RWPE2 (cell line): ENCODE results near the gene TCF7L2.

Experiments
- ATAC-seq: fragments of 200-7000 bp; cut with Tn5 transposase; 3 replicates; pipeline ENCODE4 v1.9.1; 2021; ENCODE audit warnings: low read depth
- DNase-seq: peaks from one replicate; pipeline ENCODE4 v3.0.0-alpha.2; 2020; ENCODE audit warnings: low spot score
- H3K27ac ChIP-seq: fragments of 450-650 bp; 2 replicates; pipeline ENCODE4 v1.5.1; 2017; ENCODE audit warnings: mild to moderate bottlenecking; ENCODE audit not compliant: poor library complexity, severe bottlenecking
- H3K27me3 ChIP-seq: fragments of 250-450 bp; sonication (Bioruptor Pico); 2 replicates; pipeline ENCODE4 v1.5.1; 2021; ENCODE audit warnings: mild to moderate bottlenecking, moderate library complexity; ENCODE audit not compliant: insufficient read depth, poor library complexity, severe bottlenecking
- H3K36me3 ChIP-seq: fragments of 250-450 bp; sonication (Bioruptor Pico); 2 replicates; pipeline ENCODE4 v1.5.1; 2020; ENCODE audit warnings: low read depth, mild to moderate bottlenecking, moderate library complexity
- H3K4me1 ChIP-seq: fragments of 250-450 bp; sonication (Bioruptor Pico); 2 replicates; pipeline ENCODE4 v1.5.1; 2021; ENCODE audit warnings: mild to moderate bottlenecking, moderate library complexity; ENCODE audit not compliant: insufficient read depth, poor library complexity, severe bottlenecking
- H3K4me3 ChIP-seq: fragments of 250-450 bp; sonication (Bioruptor Pico); 2 replicates; pipeline ENCODE4 v1.5.1; 2021; ENCODE audit warnings: mild to moderate bottlenecking, moderate library complexity; ENCODE audit not compliant: severe bottlenecking
- H3K9me3 ChIP-seq: fragments of 250-450 bp; sonication (Bioruptor Pico); 2 replicates; pipeline ENCODE4 v1.5.1; 2021; ENCODE audit warnings: mild to moderate bottlenecking, moderate library complexity; ENCODE audit not compliant: severe bottlenecking
- TF ChIP-seq, protein P1 (sequence below): fragments of 450-650 bp; IDR thresholded peaks from one replicate; pipeline ENCODE4 v1.5.1; 2017; ENCODE audit warnings: mild to moderate bottlenecking, moderate library complexity; ENCODE audit not compliant: poor library complexity, severe bottlenecking

The TCF7L2 gene

DNA sequence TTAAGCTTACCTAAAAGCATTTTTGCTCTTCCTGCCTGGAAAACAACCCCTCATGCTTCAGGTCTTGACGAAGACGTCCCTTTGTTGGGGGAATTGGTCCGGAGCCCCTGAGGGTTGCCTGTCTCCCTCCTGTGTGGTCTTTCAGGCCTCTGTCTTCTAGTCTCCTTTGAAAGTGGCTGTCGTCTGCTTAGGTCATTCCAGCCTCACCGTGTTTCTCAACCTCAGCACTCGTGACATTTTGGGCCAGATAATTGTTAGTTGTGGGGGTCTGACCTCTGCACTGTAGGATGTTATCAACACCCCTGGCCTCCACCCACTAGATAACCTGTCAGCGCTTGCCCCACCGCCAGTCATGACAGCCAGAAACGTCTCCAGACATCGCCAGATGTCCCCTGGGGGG, 219.1 kb downstream of the TCF7L2 start:
- H3K4me3 ChIP-seq, result no peak overlapping the region
- H3K36me3 ChIP-seq, result peaks cover 26% of the 10 kb centered on the region
- H3K9me3 ChIP-seq, result no peaks in the 10 kb centered on the region
- ATAC-seq, result no peak
- H3K27ac ChIP-seq, result no peak overlapping the region
- no peaks in the 10 kb centered on the region for H3K4me1 ChIP-seq
- no peaks in the 10 kb centered on the region for H3K27me3 ChIP-seq
- no peak for DNase-seq
- TF ChIP-seq, protein P1, sequence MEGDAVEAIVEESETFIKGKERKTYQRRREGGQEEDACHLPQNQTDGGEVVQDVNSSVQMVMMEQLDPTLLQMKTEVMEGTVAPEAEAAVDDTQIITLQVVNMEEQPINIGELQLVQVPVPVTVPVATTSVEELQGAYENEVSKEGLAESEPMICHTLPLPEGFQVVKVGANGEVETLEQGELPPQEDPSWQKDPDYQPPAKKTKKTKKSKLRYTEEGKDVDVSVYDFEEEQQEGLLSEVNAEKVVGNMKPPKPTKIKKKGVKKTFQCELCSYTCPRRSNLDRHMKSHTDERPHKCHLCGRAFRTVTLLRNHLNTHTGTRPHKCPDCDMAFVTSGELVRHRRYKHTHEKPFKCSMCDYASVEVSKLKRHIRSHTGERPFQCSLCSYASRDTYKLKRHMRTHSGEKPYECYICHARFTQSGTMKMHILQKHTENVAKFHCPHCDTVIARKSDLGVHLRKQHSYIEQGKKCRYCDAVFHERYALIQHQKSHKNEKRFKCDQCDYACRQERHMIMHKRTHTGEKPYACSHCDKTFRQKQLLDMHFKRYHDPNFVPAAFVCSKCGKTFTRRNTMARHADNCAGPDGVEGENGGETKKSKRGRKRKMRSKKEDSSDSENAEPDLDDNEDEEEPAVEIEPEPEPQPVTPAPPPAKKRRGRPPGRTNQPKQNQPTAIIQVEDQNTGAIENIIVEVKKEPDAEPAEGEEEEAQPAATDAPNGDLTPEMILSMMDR, result no peak

DNA sequence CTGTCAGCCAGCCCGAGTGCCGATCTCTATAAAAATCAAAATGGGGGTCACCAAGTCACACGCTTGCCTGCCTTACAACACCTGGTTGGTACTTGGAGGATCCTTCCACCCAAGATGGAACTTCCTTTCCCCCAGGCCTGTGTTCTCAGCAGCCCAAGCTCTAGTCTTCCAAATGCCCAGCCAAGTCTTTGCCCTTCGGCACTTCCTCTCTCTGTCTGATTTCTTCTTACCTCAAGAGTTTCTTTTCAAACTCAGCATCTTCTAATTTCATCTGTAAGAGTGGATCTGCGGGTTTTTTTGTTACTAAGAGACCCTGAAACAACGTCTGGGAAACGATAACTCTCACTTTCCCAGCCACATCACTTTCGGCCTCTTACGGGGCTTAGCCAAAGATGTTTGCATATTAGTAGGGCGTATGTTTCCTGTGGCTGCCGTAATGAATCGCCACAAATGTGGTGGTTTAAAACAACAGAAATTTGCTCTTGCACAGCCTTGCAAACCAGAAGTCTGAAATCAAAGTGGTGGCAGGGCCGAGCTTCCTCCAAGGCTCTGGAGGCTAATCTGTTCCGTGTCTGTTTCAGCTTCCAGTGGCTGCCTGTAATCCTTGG, 219.9 kb downstream of the TCF7L2 start:
- H3K27me3 ChIP-seq, result no peaks in the 10 kb centered on the region
- no peaks in the 10 kb centered on the region for H3K9me3 ChIP-seq
- peaks cover 22% of the 10 kb centered on the region for H3K36me3 ChIP-seq
- ATAC-seq (no peak), DNase-seq (no peak)
- no peaks in the 10 kb centered on the region for H3K4me1 ChIP-seq
- TF ChIP-seq, protein P1, result no peak
- no peak overlapping the region for H3K27ac ChIP-seq
- no peak overlapping the region for H3K4me3 ChIP-seq

DNA sequence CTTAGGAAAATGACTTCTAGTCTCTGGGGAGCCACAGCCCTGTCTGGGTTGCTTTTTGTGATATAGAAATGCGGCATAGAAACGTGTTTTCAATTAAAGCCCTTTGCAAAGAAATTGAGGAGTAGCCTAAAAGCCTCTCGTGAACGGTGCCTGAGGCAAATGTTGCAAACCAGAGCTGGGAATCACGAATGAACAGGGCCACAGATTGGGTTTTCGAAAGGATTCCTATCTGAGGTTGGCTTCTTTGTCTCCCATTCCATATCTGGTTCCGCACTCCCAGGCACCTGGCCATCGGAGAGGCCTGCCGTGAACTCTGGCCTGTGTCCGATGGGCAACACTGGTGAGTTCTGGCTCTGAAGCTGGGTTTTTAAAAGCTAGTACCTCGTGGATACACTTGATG, 221.6 kb downstream of the TCF7L2 start:
- Histone ChIP-seq H3K4me1 (no peaks in the 10 kb centered on the region), H3K4me3 (no peak overlapping the region), H3K9me3 (no peaks in the 10 kb centered on the region), H3K27me3 (no peaks in the 10 kb centered on the region), H3K36me3 (peaks cover 5% of the 10 kb centered on the region), H3K27ac (no peak overlapping the region)
- TF ChIP-seq, protein P1, result no peak
- DNase-seq (no peak), ATAC-seq (no peak)

DNA sequence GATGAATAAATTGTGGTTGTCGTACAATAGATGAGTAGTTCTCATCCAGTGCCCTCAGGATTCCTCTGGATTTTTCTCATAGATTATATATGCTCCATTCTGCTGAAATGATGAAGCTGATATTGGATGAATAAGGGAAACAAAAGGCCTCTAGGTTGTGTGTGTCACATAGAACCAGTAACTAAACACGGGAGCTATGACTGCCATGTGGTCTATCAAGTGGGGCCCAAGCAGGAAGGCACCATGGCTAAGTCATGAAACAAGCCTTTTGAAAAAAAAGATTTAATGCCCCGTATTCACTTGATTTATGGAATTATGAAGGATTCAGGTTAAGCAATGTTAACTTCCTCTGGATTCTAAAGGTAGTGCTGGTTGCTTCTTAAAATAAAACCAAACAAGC, 225.1 kb downstream of the TCF7L2 start:
- Histone ChIP-seq H3K4me3 (no peak overlapping the region), H3K27me3 (no peaks in the 10 kb centered on the region), H3K4me1 (no peaks in the 10 kb centered on the region), H3K9me3 (no peaks in the 10 kb centered on the region), H3K36me3 (no peaks in the 10 kb centered on the region), H3K27ac (no peak overlapping the region)
- TF ChIP-seq, protein P1, result no peak
- ATAC-seq (no peak), DNase-seq (no peak)
